AG04450 (cell line): ENCODE measurements around the gene CYP2W1. TPM values are rescaled to one million over a fixed set of nuclear protein-coding genes. Genes with fewer than 3 reads are reported as not detected.

Experiments
- CTCF ChIA-PET: fragments of 300-600, 350-600 bp; formaldehyde crosslinking; extraction: SDS; loops from one replicate; lab custom pipeline; 2022; ENCODE audit warnings: antibody characterized with exemption, inconsistent platforms; lab: Charles Lee
- POLR2A ChIA-PET: fragments of 350-600 bp; formaldehyde crosslinking; extraction: SDS; loops from one replicate; lab custom pipeline; 2021; ENCODE audit warnings: antibody characterized with exemption, inconsistent platforms; lab: Yijun Ruan, JAX
- DNase-seq: peaks from one replicate; pipeline ENCODE4 v3.0.0-alpha.2; 2011; ENCODE audit warnings: low read depth, low spot score
- H3K27ac ChIP-seq: one replicate; pipeline ENCODE4 v1.5.1; 2012; ENCODE audit warnings: low read depth, low read length, control low read depth
- H3K27me3 ChIP-seq: one replicate; pipeline ENCODE4 v1.6.0; 2012; ENCODE audit warnings: low read length; ENCODE audit not compliant: control insufficient read depth, insufficient read depth
- H3K4me3 ChIP-seq: 2 replicates; pipeline ENCODE4 v1.5.1; 2011; ENCODE audit warnings: mild to moderate bottlenecking, low read depth, low read length, control low read depth
- H3K9me3 ChIP-seq: 2 replicates; pipeline ENCODE4 v1.5.1; 2012; ENCODE audit warnings: low read length; ENCODE audit not compliant: control insufficient read depth, insufficient read depth
- CTCF ChIP-seq: IDR thresholded peaks from 2 replicates; pipeline ENCODE4 v1.5.1; 2011; ENCODE audit warnings: low read depth, low read length, control low read depth, inconsistent platforms
- polyA plus RNA-seq: library from polyadenylated mRNA; depleted of rRNA; stranded (reverse); fragments of >200 nt; gene quantifications from 2 replicates; pipeline ENCODE4 v1.2.3, GENCODE V29; 2011

Gene CYP2W1
- polyA plus RNA-seq, 1 experiment = not detected

GRCh38 chr7:1010226-1010625, 27.2 kb downstream of the CYP2W1 start:
- no peak for TF ChIP-seq CTCF
- DNase-seq = no peak

GRCh38 chr7:1011297-1012003, 28.5 kb downstream of the CYP2W1 start:
- no peak for DNase-seq
- no peak for TF ChIP-seq CTCF
- ChIA-PET CTCF (no interaction called here), POLR2A (no interaction called here)
- H3K27ac ChIP-seq = no peak overlapping the region
- H3K4me3 ChIP-seq = no peak overlapping the region
- peaks cover 7% of the 10 kb centered on the region; the same call in 1 of the 2 replicates for H3K9me3 ChIP-seq
- H3K27me3 ChIP-seq = no peaks in the 10 kb centered on the region

More at GRCh38 chr7:1010226-1010625, 27.2 kb downstream of the CYP2W1 start:
- peaks cover 7% of the 10 kb centered on the region; the same call in 1 of the 2 replicates for H3K9me3 ChIP-seq
- CTCF ChIA-PET = interaction anchor here (1.3 kb wide), 1 partner anchor 17 kb away, joined by 3 read pairs; no protein-coding TSS in a partner anchor
- no peak overlapping the region for H3K4me3 ChIP-seq
- no peaks in the 10 kb centered on the region for H3K27me3 ChIP-seq
- POLR2A ChIA-PET = no interaction called here
- H3K27ac ChIP-seq = no peak overlapping the region

GRCh38 chr7:1012004-1012715, 29.2 kb downstream of the CYP2W1 start:
- no peak overlapping the region for H3K27ac ChIP-seq
- CTCF ChIA-PET = interaction anchor here (1.4 kb wide), 1 partner anchor 20 kb away, joined by 4 read pairs; no protein-coding TSS in a partner anchor
- no peaks in the 10 kb centered on the region for H3K27me3 ChIP-seq
- no peak for TF ChIP-seq CTCF
- no peak overlapping the region for H3K4me3 ChIP-seq
- DNase-seq = no peak
- peaks cover 12% of the 10 kb centered on the region; the same call in 1 of the 2 replicates for H3K9me3 ChIP-seq
- POLR2A ChIA-PET = no interaction called here

GRCh38 chr7:1012716-1013095, 29.7 kb downstream of the CYP2W1 start:
- Histone ChIP-seq H3K9me3 (peaks cover 17% of the 10 kb centered on the region; the same call in 1 of the 2 replicates), H3K4me3 (no peak overlapping the region), H3K27ac (no peak overlapping the region), H3K27me3 (no peaks in the 10 kb centered on the region)
- CTCF ChIA-PET = interaction anchor here (1.4 kb wide), 1 partner anchor 20 kb away, joined by 4 read pairs; no protein-coding TSS in a partner anchor
- DNase-seq = no peak
- POLR2A ChIA-PET = no interaction called here
- no peak for TF ChIP-seq CTCF

- peaks cover 17% of the 10 kb centered on the region; the same call in 1 of the 2 replicates for H3K9me3 ChIP-seq
- H3K27me3 ChIP-seq = no peaks in the 10 kb centered on the region
- POLR2A ChIA-PET = no interaction called here
- CTCF ChIA-PET = interaction anchor here (0.6 to 1.4 kb wide), 2 partner anchors 21 to 76 kb away, joined by 3 to 4 read pairs; no protein-coding TSS in a partner anchor
- no peak for TF ChIP-seq CTCF
- no peak overlapping the region for H3K27ac ChIP-seq
- no peak overlapping the region for H3K4me3 ChIP-seq
- no peak for DNase-seq
These were observed 30.6 kb downstream of the CYP2W1 start for GRCh38 chr7:1013581-1013980.
